Parathyroid adenoma (tissue), 2 donors: ENCODE measurements around the gene TRNT1.

ENCODE experiments used
- H2AFZ ChIP-seq: fragments of 300-600 bp; sonication (generic); one replicate; pipeline ENCODE4 v1.7.0; 2017; ENCODE audit warnings: antibody characterized with exemption, mild to moderate bottlenecking
- H3K27ac ChIP-seq: fragments of 300-600 bp; sonication (generic); one replicate; pipeline ENCODE4 v1.7.0; 2017
- H3K27me3 ChIP-seq: fragments of 300-600 bp; sonication (generic); one replicate; pipeline ENCODE4 v1.7.0; 2017; ENCODE audit warnings: low read length; ENCODE audit not compliant: control insufficient read depth, insufficient read depth
- H3K36me3 ChIP-seq: fragments of 300-600 bp; sonication (generic); one replicate; pipeline ENCODE4 v1.7.0; 2017; ENCODE audit warnings: low read length; ENCODE audit not compliant: control insufficient read depth, insufficient read depth
- H3K4me1 ChIP-seq: fragments of 300-600 bp; sonication (generic); one replicate; pipeline ENCODE4 v1.7.0; 2017; ENCODE audit warnings: control low read depth
- H3K4me2 ChIP-seq: fragments of 300-600 bp; sonication (generic); one replicate; pipeline ENCODE4 v1.7.0; 2017; ENCODE audit warnings: low read length
- H3K4me3 ChIP-seq: fragments of 300-600 bp; sonication (generic); one replicate; pipeline ENCODE4 v1.7.0; 2017; ENCODE audit warnings: low read depth, low read length
- H3K79me2 ChIP-seq: fragments of 300-600 bp; sonication (generic); one replicate; pipeline ENCODE4 v1.7.0; 2017; ENCODE audit warnings: control low read depth
- H3K9ac ChIP-seq: fragments of 300-600 bp; sonication (generic); one replicate; pipeline ENCODE4 v1.7.0; 2017; ENCODE audit warnings: mild to moderate bottlenecking
- H3K9me3 ChIP-seq: fragments of 300-600 bp; sonication (generic); one replicate; pipeline ENCODE4 v1.7.0; 2017; ENCODE audit warnings: low read length; ENCODE audit not compliant: control insufficient read depth
- TF ChIP-seq, protein P1 (sequence below): fragments of 300-600 bp; sonication (generic); IDR thresholded peaks from one replicate; pipeline ENCODE4 v1.7.0; 2017; ENCODE audit warnings: antibody characterized with exemption, mild to moderate bottlenecking
- donor health status: primary hyperparathyroidism.

Gene TRNT1

DNA sequence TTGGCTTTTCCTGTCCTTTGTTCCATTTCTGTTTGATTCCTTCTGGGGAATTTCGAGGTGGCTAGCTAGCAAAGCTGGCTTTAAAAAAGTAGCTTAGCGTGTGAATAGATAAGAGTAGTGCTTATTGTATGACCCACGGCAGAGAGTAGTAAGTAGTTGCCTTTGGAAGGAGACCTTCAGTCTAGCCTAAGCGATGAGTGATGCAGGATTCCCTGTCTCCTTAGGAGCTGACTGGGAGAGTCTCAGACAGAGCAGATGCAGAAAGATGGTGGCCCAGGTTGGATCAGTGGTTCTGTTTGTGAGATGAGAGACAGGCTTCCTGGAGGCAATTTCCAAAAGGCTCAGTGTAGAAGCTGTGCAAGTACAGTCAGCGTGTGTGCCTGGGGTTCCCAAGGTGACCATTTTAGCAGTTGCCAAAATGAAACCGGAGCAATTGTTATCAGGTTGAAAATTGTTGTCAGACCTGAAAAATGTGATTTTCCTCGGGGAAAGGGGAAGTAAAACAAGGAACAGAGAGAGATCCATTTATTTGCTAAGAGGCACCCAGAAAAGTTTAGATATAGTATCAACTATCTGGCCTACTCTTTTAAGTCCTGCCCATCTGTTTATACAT is 15.9 kb upstream of the TRNT1 start:
- Histone ChIP-seq H3K36me3 (no peaks in the 10 kb centered on the region), H2AFZ (peak overlapping the region; percentile 87), H3K27me3 (no peaks in the 10 kb centered on the region), H3K4me1 (peaks cover 17% of the 10 kb centered on the region), H3K9ac (no peak overlapping the region), H3K27ac (peak overlapping the region; percentile 75), H3K9me3 (no peaks in the 10 kb centered on the region), H3K4me3 (no peak overlapping the region), H3K79me2 (no peaks in the 10 kb centered on the region), H3K4me2 (no peak overlapping the region)
- TF ChIP-seq, protein P1, sequence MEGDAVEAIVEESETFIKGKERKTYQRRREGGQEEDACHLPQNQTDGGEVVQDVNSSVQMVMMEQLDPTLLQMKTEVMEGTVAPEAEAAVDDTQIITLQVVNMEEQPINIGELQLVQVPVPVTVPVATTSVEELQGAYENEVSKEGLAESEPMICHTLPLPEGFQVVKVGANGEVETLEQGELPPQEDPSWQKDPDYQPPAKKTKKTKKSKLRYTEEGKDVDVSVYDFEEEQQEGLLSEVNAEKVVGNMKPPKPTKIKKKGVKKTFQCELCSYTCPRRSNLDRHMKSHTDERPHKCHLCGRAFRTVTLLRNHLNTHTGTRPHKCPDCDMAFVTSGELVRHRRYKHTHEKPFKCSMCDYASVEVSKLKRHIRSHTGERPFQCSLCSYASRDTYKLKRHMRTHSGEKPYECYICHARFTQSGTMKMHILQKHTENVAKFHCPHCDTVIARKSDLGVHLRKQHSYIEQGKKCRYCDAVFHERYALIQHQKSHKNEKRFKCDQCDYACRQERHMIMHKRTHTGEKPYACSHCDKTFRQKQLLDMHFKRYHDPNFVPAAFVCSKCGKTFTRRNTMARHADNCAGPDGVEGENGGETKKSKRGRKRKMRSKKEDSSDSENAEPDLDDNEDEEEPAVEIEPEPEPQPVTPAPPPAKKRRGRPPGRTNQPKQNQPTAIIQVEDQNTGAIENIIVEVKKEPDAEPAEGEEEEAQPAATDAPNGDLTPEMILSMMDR = no peak

DNA sequence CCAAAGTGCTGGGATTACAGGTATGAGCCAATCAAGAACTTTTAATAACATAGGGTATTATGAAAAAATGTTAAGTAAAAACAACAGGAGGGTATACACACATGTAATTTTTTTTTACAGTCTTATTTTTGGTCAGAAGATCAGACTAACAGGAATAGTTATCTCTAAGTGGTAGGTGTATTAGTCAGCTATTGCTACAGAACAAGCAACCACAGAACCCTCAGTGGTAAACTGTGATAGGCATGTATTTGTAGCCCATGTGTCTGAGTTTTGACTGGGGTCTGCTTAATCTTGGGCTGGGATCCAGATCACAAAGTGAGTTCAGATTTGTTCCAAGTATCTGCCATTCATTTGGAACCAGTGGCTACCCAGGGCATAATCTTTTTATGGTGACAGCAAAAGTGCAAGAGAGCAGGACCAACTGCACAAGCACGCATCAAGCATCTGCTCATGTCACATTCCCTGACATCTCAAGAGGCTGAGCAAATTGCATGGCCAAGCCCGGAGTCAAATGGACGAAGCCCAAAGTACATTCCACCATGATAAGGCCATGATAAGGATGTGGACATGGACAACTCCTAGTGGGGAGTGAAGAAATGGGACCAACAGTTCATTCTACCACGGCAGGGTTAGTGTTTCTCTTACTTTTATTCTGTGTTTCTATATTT is 13.6 kb upstream of the TRNT1 start:
- H3K36me3 ChIP-seq = no peaks in the 10 kb centered on the region
- peaks cover 14% of the 10 kb centered on the region for H3K4me1 ChIP-seq
- H3K27ac ChIP-seq = no peak overlapping the region
- no peaks in the 10 kb centered on the region for H3K79me2 ChIP-seq
- H3K9me3 ChIP-seq = no peaks in the 10 kb centered on the region
- H3K4me2 ChIP-seq = no peak overlapping the region
- H2AFZ ChIP-seq = no peak overlapping the region
- no peaks in the 10 kb centered on the region for H3K27me3 ChIP-seq
- H3K9ac ChIP-seq = no peak overlapping the region
- no peak overlapping the region for H3K4me3 ChIP-seq
- TF ChIP-seq, protein P1 = no peak

DNA sequence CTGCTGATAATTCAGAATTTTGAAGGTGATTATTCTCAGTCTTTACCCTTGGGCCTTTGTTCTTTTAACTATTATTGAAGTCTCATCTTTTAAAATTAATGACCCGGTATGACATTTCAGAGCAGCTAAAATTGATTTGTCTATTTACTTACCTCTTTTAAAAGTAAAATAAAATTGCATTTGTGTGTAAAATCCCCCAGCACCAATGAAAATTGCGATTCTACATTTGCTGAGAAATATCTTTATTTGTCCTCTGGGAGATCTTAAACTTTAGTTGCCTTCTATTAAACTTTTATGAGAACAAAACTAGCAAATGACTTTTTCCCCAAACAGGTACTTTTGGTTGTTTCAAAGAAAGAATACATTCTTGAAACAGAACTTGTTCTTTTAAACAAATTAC is 9.1 kb upstream of the TRNT1 start:
- H3K4me3 ChIP-seq = no peak overlapping the region
- no peak overlapping the region for H3K27ac ChIP-seq
- H3K9ac ChIP-seq = no peak overlapping the region
- no peaks in the 10 kb centered on the region for H3K79me2 ChIP-seq
- TF ChIP-seq, protein P1 = no peak
- no peaks in the 10 kb centered on the region for H3K36me3 ChIP-seq
- H2AFZ ChIP-seq = no peak overlapping the region
- H3K9me3 ChIP-seq = no peaks in the 10 kb centered on the region
- H3K4me1 ChIP-seq = no peaks in the 10 kb centered on the region
- no peak overlapping the region for H3K4me2 ChIP-seq
- H3K27me3 ChIP-seq = no peaks in the 10 kb centered on the region

DNA sequence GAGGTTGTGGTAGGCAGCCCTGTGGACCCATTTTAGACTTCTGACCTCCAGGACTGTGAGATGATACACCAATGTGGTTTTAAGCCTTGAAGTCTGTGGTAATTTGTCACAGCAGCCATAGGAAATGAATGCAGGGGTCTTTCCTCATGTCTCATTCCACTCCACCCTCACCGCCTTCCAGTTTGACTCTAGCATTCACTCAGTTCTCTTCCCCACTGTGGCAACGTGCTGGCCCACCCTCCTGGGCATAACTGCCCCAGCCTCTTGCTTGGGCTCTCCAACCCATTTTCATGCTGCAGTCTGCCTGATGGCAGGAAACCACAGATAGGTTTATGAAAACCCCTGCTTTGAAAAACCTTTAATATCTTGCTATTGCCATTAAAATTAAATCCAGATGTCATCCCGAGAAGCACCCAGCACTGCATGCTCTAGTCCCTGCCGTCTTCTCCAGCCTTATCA is 7.3 kb upstream of the TRNT1 start:
- no peak overlapping the region for H3K9ac ChIP-seq
- no peak overlapping the region for H2AFZ ChIP-seq
- no peak overlapping the region for H3K4me3 ChIP-seq
- H3K27me3 ChIP-seq = no peaks in the 10 kb centered on the region
- no peaks in the 10 kb centered on the region for H3K9me3 ChIP-seq
- H3K36me3 ChIP-seq = no peaks in the 10 kb centered on the region
- no peaks in the 10 kb centered on the region for H3K79me2 ChIP-seq
- TF ChIP-seq, protein P1 = no peak
- no peak overlapping the region for H3K27ac ChIP-seq
- no peaks in the 10 kb centered on the region for H3K4me1 ChIP-seq
- no peak overlapping the region for H3K4me2 ChIP-seq

DNA sequence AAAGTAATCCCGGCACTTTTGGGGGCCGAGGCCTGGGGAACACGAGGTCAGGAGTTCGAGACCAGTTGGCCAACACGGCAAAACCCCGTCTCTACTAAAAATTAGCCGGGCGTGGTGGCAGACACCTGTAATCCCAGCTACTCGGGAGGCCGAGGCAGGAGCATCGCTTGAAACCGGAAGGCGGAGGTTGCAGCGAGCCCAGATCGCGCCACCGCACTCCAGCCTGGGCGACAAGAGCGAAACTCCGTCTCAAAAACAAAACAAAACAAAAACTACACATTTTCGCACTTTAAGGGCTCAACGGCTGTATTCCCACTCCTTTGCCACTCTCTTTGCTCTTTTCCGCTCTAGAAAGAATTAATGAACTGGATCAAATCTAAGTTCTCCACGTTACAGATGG is 763 bp upstream of the TRNT1 start:
- Histone ChIP-seq H3K4me3 (peak overlapping the region; percentile 98), H2AFZ (peak overlapping the region; percentile 97), H3K79me2 (peaks cover 3% of the 10 kb centered on the region), H3K9me3 (no peaks in the 10 kb centered on the region), H3K27ac (peak overlapping the region; percentile 89), H3K36me3 (no peaks in the 10 kb centered on the region), H3K27me3 (no peaks in the 10 kb centered on the region), H3K4me1 (no peaks in the 10 kb centered on the region), H3K9ac (no peak overlapping the region), H3K4me2 (peak overlapping the region; percentile 98)
- TF ChIP-seq, protein P1 = no peak
